Epithelial cell of proximal tubule (primary cell): ENCODE results near the gene KCNH8. TPM values are rescaled to one million over a fixed set of nuclear protein-coding genes. Genes with fewer than 3 reads are reported as not detected.
"Not testable (repeated sequence)": the region's sequence is repeated elsewhere in the genome, so short reads cannot be mapped to it uniquely, and the experiment has no call there.

ENCODE experiments used
- DNase-seq: peaks from one replicate; pipeline ENCODE4 v3.0.0-alpha.2; 2011; ENCODE audit warnings: low read depth
- H3K4me3 ChIP-seq: 2 replicates; pipeline ENCODE4 v1.5.1; 2011; ENCODE audit warnings: low read depth, mild to moderate bottlenecking, low read length
- CTCF ChIP-seq: conservative IDR thresholded peaks from 2 replicates; pipeline ENCODE4 v1.5.1; 2012; ENCODE audit warnings: low read depth, mild to moderate bottlenecking, low read length
- total RNA-seq: library from RNA; depleted of rRNA; stranded (reverse); fragments of >200 nt; gene quantifications from 2 replicates; pipeline ENCODE4 v1.2.3, GENCODE V29; 2015

Gene KCNH8
- total RNA-seq, result 0.40 TPM in 1 of 2 replicates, not detected in the other

DNA sequence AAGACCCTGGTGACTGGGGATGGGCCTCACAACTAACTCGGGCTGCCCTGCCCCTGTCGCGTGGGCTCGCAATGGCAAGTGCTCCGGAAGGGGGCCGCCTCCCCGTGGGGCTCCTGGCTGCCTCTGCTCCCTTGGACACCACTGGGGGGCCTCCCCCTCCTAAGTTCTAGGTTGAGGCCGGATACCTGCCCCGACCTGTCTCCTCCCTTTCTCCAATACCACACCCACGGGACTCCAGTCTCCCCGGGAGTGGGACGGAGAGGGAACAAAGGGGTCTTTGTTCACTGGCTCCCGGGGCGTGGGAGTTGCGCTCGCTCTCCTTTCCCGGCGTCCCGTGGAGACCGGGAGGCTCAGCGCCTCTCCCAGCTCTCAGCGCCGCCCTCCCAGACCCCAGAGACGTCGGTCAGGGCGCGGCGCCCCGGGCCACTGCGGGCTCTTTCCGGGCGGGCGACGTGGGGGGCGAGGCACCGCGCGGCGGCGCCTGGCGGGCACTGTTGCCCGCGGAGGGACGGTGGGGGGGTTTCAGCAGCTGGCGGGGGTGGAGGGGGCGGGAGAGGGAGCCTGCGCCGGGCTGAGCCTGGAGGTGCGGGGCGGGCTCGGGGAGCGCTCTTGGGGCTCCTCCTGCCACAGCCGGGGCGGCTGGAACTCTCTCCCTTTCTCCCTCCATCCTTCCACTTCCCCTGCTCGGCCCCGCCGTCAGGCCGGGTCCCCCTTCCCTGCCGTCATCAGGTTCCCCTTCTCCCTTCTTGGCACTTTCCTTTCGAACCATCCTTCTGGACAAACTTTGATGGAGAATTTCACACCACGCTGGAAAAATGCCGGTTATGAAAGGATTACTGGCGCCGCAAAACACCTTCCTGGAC is at the start of gene KCNH8:
KCNH8 (plus strand) TSS at position 606 of the 863 bp plus-strand sequence; CDS start at position 816, 210 bp downstream.
- peak within 1 kb of the TSS; percentile 64 for H3K4me3 ChIP-seq
- no peak for TF ChIP-seq CTCF
- DNase-seq, result no peak

DNA sequence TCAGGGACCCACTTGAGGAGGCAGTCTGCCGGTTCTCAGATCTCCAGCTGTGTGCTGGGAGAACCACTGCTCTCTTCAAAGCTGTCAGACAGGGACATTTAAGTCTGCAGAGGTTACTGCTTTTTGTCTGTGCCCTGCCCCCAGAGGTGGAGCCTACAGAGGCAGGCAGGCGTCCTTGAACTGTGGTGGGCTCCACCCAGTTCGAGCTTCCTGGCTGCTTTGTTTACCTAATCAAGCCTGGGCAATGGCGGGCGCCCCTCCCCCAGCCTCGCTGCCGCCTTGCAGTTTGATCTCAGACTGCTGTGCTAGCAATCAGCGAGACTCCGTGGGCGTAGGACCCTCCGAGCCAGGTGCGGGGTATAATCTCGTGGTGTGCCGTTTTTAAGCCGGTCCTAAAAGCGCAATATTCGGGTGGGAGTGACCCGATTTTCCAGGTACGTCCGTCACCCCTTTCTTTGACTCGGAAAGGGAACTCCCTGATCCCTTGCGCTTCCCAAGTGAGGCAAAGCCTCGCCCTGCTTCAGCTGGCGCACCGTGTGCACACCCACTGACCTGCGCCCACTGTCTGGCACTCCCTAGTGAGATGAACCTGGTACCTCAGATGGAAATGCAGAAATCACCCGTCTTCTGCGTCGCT is 45.5 kb upstream of the KCNH8 start:
- not testable (repeated sequence) for H3K4me3 ChIP-seq

DNA sequence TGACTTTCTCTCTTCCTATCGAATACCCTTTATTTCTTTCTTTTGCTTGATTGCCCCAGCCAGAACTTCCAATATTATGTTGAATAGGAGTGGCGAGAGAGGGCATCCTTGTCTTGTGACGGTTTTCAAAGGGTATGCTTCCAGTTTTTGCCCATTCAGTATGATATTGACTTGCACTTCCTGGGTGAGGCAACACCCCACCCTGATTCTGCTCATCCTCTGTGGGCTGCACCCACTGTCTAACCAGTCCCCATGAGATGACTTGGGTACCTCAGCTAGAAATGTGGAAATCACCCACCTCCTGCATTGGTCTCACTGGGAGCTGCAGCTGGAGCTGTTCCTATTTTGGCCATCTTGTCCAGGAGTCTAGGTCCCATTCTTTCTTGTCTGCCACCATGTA is 44.8 kb upstream of the KCNH8 start:
- TF ChIP-seq CTCF, result no peak
- no peak overlapping the region for H3K4me3 ChIP-seq
- DNase-seq, result no peak

More for the DNA sequence above, 45.5 kb upstream of the KCNH8 start:
- not testable (repeated sequence) for DNase-seq

DNA sequence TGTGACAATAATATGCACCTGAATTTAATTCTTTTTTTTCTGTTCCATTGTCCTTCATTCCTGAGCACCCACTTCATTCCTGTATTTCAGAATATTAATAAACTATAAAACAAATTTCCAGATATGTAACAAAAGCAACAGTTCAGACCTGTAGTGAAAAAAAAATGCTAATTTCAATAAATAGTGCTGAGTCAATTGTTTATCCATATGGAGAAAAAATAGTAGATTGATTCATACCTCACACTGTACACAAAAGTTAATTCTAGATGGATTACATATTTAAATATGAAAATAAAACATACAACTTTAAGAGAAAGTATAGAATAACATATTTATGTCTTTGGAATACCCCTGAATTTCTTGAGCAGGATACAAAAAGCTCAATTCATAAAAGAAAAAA is 43.9 kb upstream of the KCNH8 start:
- no peak for TF ChIP-seq CTCF
- DNase-seq, result no peak
- no peak overlapping the region for H3K4me3 ChIP-seq

- no peak for DNase-seq
- no peak overlapping the region for H3K4me3 ChIP-seq
- TF ChIP-seq CTCF, result no peak
Observed at GRCh38 chr3:19105826-19106225, 42.5 kb upstream of the KCNH8 start.

DNA sequence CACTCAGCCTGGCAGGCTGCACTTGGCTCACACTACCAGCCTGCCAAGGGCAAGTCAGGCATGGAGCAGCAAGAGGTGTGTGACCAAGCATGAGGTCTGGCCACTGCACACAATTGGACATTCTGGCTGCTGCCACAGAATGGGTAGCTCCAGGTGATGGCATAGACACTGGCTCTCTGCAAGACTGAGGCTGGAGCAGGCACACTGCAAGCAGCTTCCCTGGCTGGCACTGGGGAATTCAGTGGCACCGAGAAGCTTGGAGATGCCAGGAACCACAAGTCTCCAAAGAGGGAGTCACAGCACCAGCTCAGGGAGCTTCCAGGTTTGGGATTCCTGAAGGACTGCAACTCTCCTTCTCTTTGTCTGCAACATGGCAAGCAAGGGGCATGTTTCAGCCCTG is 42.0 kb upstream of the KCNH8 start:
- TF ChIP-seq CTCF, result no peak
- no peak overlapping the region for H3K4me3 ChIP-seq
- DNase-seq, result no peak

DNA sequence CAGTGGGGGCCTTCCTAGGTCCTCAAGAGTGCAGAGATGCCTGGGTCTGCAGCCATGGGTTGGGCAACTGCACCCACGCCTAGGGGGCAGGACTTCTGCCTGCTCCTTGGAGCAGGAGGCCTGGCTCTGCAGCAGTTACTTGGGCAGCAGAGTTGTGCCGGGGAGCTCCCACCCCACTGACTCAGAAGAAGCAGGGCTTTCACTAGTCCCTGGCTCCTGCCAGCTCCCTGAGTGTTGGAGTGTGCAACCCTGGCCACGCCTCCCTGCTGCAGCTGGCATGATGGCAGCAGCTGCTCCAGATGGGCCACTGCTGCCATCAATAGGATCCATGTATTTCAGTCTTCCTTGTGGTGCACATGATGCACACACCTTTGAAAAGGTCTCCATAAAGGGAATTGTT is 40.6 kb upstream of the KCNH8 start:
- no peak for TF ChIP-seq CTCF
- no peak overlapping the region for H3K4me3 ChIP-seq
- no peak for DNase-seq
